Esophagus muscularis mucosa (tissue), 4 donors: ENCODE results near the gene VDR. TPM values are rescaled to one million over a fixed set of nuclear protein-coding genes. Genes with fewer than 3 reads are reported as not detected.

Experiments
- DNase-seq: peaks from one replicate; pipeline ENCODE4 v3.0.0-alpha.2; 2017; ENCODE audit errors: extremely low spot score
- H3K27ac ChIP-seq, 4 donors: fragments of 200-600 bp; sonication (generic); replicated peaks in 1 of 4; 1 replicate in 3 of 4; 2 replicates in 1 of 4; pipeline ENCODE4 v1.5.1; 2016 to 2019; ENCODE audit warnings: mild to moderate bottlenecking in 1 of 4
- H3K27me3 ChIP-seq, 4 donors: fragments of 200-600 bp; sonication (generic); one replicate each; pipeline versions ENCODE4 v1.5.1 to v1.6.0; 2016 to 2019
- H3K36me3 ChIP-seq, 4 donors: fragments of 200-600 bp; sonication (generic); one replicate each; pipeline ENCODE4 v1.5.1; 2016 to 2019
- H3K4me1 ChIP-seq, 4 donors: fragments of 200-600 bp; sonication (generic); one replicate each; pipeline ENCODE4 v1.5.1; 2016 to 2019
- H3K4me3 ChIP-seq, 4 donors: fragments of 200-600 bp; sonication (generic); 1 replicate in 2 of 4; 2 replicates in 2 of 4; pipeline ENCODE4 v1.5.1; 2016 to 2019; ENCODE audit warnings: mild to moderate bottlenecking in 4 of 4, moderate library complexity in 1 of 4
- H3K9me3 ChIP-seq, 4 donors: fragments of 200-600 bp; sonication (generic); 1 replicate in 3 of 4; 2 replicates in 1 of 4; pipeline ENCODE4 v1.5.1; 2016 to 2019
- EP300 ChIP-seq: sonication (generic); formaldehyde crosslinking; IDR thresholded peaks from one replicate; pipeline ENCODE4 v1.6.1; 2017; ENCODE audit warnings: antibody characterized with exemption
- POLR2A ChIP-seq: fragments of 450-650 bp; IDR thresholded peaks from one replicate; pipeline ENCODE4 v1.6.1; 2017; ENCODE audit warnings: antibody characterized with exemption, moderate library complexity, mild to moderate bottlenecking, low read depth
- POLR2AphosphoS5 ChIP-seq, 2 donors: sonication (generic); formaldehyde crosslinking; IDR thresholded peaks; one replicate each; pipeline ENCODE4 v1.6.1; 2017; ENCODE audit warnings: antibody characterized with exemption in 2 of 2
- WGBS: methylation state at CpG from one replicate; pipeline ENCODE4 v1.1.5; 2018; 5-methylcytosine and 5-hydroxymethylcytosine counted together
- intact Hi-C: fragments of 100-400 bp; cut with DNase I; formaldehyde crosslinking; loops from one replicate; pipeline ENCODE4 v1.15.1; 2023
- total RNA-seq, 4 donors: library from RNA; depleted of rRNA; stranded (reverse); fragments of >200 nt; gene quantifications; one replicate each; pipeline versions ENCODE4 v1.1.0 to v1.2.1, GENCODE V29; 2016
- TF ChIP-seq, protein P1 (sequence below), 3 experiments: fragments of 200-600 bp in 2 of 3; fragments of 450-650 bp in 1 of 3; sonication (generic) in 2 of 3; IDR thresholded peaks; one replicate each; pipeline ENCODE4 v1.5.1; 2017 to 2019; ENCODE audit warnings: antibody characterized with exemption in 3 of 3, mild to moderate bottlenecking in 2 of 3, moderate library complexity in 1 of 3

Gene VDR
- total RNA-seq, 4 donors from 2014 or later: 0.42 to 2.8 (median 2.1) TPM

DNA sequence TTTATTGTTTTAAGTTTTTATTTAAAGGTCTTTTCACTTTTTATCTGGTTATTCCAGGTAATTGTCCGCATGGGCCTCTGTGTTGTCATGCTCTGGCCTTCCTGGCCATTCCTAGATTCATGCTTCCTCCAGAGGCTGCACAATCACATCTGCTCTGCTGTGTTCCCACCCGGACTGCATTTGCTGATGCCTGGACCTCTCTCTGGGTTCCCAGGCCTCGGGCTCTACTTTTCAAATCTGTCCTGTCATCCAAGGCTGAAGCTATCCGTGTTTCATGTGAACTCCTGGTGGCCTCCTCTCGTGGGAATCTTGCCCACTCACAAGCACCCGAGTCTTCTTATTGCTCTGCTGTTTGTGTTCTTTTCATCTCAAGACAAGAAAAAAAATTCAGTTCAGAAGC is 16.1 kb upstream of the VDR start:
- Histone ChIP-seq H3K27me3 (peaks cover 0 to 5% (median 0%) of the 10 kb centered on the region in 4 donors), H3K36me3 (no peaks in the 10 kb centered on the region), H3K9me3 (no peaks in the 10 kb centered on the region), H3K4me1 (no peaks in the 10 kb centered on the region), H3K27ac (no peak overlapping the region), H3K4me3 (no peak overlapping the region)
- TF ChIP-seq, protein P1, sequence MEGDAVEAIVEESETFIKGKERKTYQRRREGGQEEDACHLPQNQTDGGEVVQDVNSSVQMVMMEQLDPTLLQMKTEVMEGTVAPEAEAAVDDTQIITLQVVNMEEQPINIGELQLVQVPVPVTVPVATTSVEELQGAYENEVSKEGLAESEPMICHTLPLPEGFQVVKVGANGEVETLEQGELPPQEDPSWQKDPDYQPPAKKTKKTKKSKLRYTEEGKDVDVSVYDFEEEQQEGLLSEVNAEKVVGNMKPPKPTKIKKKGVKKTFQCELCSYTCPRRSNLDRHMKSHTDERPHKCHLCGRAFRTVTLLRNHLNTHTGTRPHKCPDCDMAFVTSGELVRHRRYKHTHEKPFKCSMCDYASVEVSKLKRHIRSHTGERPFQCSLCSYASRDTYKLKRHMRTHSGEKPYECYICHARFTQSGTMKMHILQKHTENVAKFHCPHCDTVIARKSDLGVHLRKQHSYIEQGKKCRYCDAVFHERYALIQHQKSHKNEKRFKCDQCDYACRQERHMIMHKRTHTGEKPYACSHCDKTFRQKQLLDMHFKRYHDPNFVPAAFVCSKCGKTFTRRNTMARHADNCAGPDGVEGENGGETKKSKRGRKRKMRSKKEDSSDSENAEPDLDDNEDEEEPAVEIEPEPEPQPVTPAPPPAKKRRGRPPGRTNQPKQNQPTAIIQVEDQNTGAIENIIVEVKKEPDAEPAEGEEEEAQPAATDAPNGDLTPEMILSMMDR (IDR thresholded peaks at IDR 0.05): no peak
- TF ChIP-seq POLR2AphosphoS5 (IDR thresholded peaks at IDR 0.05) (no peak), POLR2A (no peak), EP300 (no peak)
- intact Hi-C loops: no loop called here
- DNase-seq: peak; percentile 53
- 65% methylated on average over 6 of the region's 6 CpGs for WGBS

DNA sequence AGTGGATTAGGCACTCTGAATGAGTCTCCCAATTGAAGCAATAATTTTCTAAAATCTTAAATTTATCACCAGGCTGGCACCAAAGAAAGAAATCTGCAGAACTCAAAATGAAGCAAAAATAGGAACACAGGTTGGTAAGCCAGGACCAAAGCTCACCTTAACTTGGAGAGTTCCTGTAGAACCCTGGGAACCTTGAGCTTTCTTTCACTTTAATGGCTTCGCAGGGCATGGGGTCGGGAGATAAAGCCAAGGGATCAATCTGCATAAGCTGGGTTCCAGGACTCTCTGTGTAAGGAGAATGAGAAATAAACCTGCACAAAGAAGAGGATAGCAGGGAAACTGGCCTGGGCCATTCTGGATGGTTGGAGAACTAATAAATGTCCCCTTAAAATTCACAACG is 8.3 kb upstream of the VDR start:
- TF ChIP-seq, protein P1 (IDR thresholded peaks at IDR 0.05): no peak
- TF ChIP-seq EP300 (no peak), POLR2A (no peak), POLR2AphosphoS5 (IDR thresholded peaks at IDR 0.05) (no peak)
- H3K4me1 ChIP-seq: no peaks in the 10 kb centered on the region
- H3K36me3 ChIP-seq: no peaks in the 10 kb centered on the region
- H3K27me3 ChIP-seq: peaks cover 0 to 9% (median 0%) of the 10 kb centered on the region in 4 donors
- no peak overlapping the region for H3K4me3 ChIP-seq
- no peaks in the 10 kb centered on the region for H3K9me3 ChIP-seq
- no peak overlapping the region for H3K27ac ChIP-seq
- intact Hi-C loops: no loop called here
- no peak for DNase-seq
- 67% methylated on average over 3 of the region's 3 CpGs for WGBS

DNA sequence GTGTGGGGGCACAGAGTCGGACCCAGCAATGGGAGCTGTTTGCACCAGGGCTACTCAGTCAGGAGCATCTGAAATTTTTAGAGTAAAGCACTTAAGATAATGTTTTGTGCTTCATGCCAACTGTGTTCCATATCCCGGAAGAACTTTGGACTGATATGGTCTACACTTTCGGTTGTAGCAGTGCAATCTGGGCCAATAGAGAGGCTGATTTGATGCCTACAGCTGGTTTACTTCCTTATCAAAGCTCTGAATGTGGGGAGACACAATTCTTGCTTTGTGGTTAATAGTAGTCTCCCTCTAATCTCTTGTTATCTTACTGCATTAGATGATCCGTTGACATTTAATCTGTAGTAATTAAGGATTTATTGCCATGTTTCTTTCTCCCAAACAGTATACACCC is 7.8 kb upstream of the VDR start:
- TF ChIP-seq EP300: no peak
- no peak for TF ChIP-seq POLR2A
- peaks cover 0 to 9% (median 0%) of the 10 kb centered on the region in 4 donors for H3K27me3 ChIP-seq
- WGBS: 85% methylated on average over 4 of the region's 4 CpGs
- H3K4me3 ChIP-seq: no peak overlapping the region
- intact Hi-C loops: no loop called here
- H3K9me3 ChIP-seq: no peaks in the 10 kb centered on the region
- no peaks in the 10 kb centered on the region for H3K36me3 ChIP-seq
- DNase-seq: no peak
- no peak overlapping the region for H3K27ac ChIP-seq
- H3K4me1 ChIP-seq: no peaks in the 10 kb centered on the region

DNA sequence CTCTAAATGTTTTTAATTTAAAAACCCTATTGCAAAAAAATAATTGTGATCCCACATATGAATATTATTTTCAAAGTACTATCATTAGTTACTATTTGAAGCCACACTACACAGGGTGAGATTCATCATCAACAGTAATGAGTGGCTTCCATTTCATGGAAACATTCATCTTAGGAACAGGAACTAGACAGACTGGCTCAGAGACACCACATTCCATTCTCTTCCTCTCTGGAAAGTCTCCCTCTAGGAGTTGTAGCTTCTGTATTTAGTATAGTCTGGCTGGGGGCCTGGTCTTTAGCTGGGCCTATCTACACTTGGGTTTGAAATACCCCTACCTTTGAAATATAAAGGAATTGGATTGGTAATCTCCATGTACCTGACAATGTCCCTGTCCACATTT is 6.2 kb upstream of the VDR start:
- DNase-seq: no peak
- no peaks in the 10 kb centered on the region for H3K4me1 ChIP-seq
- H3K27ac ChIP-seq: no peak overlapping the region
- no peaks in the 10 kb centered on the region for H3K36me3 ChIP-seq
- TF ChIP-seq, protein P1 (IDR thresholded peaks at IDR 0.05): no peak
- TF ChIP-seq EP300 (no peak), POLR2A (no peak), POLR2AphosphoS5 (IDR thresholded peaks at IDR 0.05) (no peak)
- intact Hi-C loops: no loop called here
- no peaks in the 10 kb centered on the region for H3K9me3 ChIP-seq
- H3K27me3 ChIP-seq: peaks cover 0 to 4% (median 0%) of the 10 kb centered on the region in 4 donors
- H3K4me3 ChIP-seq: no peak overlapping the region

DNA sequence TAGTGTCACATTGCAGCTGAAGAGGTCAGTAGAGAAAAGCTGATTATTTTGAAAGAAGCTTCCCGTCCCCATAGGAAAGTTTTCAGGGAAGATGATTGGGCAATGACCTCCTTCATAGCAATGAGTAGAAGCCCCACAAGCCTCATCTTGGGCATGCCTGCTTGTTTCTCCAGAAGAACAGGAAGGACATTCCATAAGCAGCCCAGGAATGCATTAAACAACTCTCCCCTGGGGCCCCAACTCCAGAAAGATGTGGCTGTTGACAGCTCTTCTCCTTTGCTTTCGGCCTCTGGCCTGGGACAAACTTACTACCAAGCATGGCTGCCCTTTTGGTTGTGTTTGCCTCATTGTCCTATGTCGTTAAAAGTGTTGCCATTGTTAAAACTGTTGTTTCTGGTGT is 5.7 kb upstream of the VDR start:
- no peak for DNase-seq
- intact Hi-C loops: no loop called here

More for the DNA sequence above, 5.7 kb upstream of the VDR start:
- no peak for TF ChIP-seq POLR2A
- TF ChIP-seq, protein P1 (IDR thresholded peaks at IDR 0.05): no peak
- TF ChIP-seq EP300: no peak
- TF ChIP-seq POLR2AphosphoS5 (IDR thresholded peaks at IDR 0.05): no peak
- H3K36me3 ChIP-seq: no peaks in the 10 kb centered on the region
- H3K4me1 ChIP-seq: peaks cover 0 to 3% (median 3%) of the 10 kb centered on the region in 4 donors
- WGBS: 67% methylated on average over 3 of the region's 3 CpGs
- H3K27me3 ChIP-seq: peaks cover 0 to 4% (median 0%) of the 10 kb centered on the region in 4 donors
- no peak overlapping the region for H3K27ac ChIP-seq
- H3K9me3 ChIP-seq: no peaks in the 10 kb centered on the region
- no peak overlapping the region for H3K4me3 ChIP-seq
